GM21717 (cell line): ENCODE measurements around the gene MTF1.
"Not testable (repeated sequence)": the region's sequence is repeated elsewhere in the genome, so short reads cannot be mapped to it uniquely, and the experiment has no call there.

Source experiments
- ATAC-seq: cut with Tn5 transposase; IDR thresholded peaks from one replicate; pipeline ENCODE4 v1.9.1; 2021; ENCODE audit warnings: mild to moderate bottlenecking, moderate library complexity; ENCODE audit not compliant: unreplicated experiment

MTF1 gene

GRCh38 chr1:37859507-37860345 lies at the start of gene MTF1:
TSS of gene MTF1 (minus strand) at chr1:37859592. CDS start at chr1:37857658, 1,934 bp downstream.
- peak; percentile 87 for ATAC-seq

DNA sequence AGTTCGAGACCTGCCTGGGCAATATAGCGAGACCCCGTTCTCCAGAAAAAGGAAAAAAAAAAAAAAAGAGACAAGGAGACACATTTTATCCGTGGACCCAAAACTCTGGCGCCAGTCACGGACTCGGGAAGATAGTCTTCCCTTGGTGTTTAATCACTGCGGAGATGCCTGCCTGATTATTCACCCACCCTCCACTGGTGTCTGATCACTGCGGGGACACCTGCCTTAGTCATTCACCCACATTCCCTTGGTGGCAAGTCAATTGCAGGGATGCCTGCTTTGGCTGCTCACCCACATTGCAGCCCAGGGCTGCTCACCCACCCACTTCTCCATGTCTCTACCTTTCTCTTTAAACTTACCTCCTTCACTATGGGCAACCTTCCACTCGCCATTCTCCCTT lies 49.1 kb upstream of the MTF1 start:
- ATAC-seq, result not testable (repeated sequence)

- not testable (repeated sequence) for ATAC-seq
These were observed 48.2 kb upstream of the MTF1 start for GRCh38 chr1:37907416-37908125.

DNA sequence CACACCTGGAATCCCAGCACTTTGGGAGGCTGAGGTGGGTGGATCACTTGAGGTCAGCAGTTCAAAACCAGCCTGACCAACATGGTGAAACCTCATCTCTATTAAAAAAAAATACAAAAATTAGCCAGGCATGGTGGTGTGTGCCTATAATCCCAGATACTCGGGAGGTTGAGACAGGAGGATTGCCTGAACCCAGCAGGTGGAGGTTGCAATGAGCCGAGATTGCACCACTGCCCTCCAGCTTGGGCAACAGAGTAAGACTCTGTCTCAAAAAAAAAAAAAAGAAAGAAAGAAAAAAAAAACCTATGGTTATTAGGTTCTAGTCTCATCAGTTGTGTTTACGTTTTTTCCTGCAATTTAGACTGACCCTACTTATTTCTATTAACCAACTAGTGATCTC lies 47.2 kb upstream of the MTF1 start:
- ATAC-seq, result not testable (repeated sequence)

DNA sequence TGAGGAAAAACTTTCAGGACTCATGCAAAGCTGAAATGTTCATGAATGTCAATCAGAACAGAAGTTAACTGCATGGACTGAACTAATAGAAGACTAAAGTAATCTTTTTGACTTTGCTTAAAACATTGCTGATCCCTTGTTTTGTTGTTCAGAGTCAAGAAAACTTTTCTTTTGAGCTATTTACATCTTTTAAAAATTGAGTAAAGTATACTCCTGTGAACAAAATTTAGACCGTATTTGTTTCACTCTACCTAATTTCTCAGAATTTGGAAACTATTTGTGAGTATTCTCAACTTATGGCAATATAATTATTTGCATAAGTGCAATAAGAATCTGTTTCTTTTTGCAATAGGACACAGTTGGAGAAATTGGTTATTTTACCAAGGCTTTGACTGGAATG lies 46.3 kb upstream of the MTF1 start:
- no peak for ATAC-seq

- ATAC-seq, result not testable (repeated sequence)
These were observed 44.5 kb upstream of the MTF1 start for GRCh38 chr1:37903921-37904320.

DNA sequence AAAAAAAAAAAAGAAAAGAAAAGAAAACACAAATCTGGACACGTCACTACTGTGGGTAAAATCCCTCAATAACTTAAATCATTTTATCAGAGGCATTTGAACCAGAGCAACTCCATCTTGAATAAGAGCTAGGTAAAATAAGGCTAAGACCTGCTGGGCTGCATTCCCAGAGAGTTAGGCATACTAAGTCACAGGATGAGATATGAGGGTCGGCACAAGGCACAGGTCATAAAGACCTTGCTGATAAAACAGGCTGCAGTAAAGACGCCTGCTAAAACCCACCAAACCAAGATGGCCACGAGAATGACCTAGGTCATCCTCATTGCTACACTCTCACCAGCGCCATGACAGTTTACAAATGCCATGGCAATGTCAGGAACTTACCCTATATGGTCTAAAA lies 43.6 kb upstream of the MTF1 start:
- ATAC-seq, result no peak

DNA sequence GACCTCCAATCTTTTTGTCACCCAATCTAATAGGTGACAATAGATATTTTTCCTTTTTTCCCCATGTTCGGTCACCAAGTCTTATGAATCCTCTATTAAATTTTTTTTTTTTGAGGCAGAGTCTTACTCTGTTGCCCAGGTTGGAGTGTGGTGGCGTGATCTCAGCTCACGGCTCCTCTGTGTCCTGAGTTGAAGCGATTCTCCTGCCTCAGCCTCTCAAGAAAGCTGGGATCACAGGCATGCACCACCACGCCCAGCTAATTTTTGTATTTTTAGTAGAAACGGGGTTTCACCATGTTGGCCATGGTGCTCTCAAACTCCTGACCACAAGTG lies 42.5 kb upstream of the MTF1 start:
- peak; percentile 21 for ATAC-seq

DNA sequence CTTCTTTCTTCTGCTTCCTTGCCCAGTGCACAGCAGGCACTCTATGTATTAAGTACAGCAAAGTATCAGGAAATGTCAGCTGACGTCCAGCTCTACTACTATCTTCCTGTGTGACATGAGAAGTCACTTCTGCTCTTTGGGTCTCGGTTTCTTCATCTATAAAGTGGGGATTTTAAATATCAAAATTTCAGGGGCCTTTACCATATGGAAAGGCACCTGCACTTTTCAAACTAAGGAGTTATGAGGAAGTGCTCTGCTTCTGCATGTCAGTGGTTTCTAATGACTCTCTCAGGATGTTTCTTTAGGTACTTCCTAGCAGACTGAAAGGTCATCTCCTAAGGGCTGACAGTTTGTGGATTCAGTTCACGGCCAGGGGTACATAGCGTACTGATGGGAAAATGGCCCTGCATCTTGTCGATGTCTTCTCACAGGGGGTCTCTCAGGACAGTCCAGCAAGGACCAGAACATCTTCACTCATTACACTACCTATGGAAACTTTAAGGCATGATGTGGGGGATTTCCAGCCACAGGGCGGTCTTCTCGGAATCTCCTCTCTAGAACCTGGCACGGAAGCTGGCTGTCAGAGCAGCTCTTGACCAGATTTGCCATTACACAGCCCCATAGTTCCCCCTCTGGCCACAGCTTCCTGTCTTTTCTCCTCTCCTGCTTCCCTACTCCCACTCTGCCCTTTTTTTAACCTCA lies 42.0 kb upstream of the MTF1 start:
- ATAC-seq, result peak; percentile 80

DNA sequence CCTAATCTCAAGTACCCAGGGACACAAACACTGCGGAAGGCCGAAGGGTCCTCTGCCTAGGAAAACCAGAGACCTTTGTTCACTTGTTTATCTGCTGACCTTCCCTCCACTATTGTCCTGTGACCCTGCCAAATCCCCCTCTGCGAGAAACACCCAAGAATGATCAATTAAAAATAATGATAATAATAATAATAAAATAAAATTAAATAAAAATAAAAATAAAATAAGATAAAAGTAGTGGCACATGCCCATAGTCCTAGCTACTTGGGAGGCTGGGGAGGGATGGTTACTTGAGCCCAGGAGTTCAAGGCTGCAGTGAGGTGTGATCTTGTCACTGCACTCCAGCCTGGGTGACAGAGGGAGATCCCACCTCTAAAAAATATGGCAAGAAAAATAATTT lies 38.2 kb upstream of the MTF1 start:
- not testable (repeated sequence) for ATAC-seq

DNA sequence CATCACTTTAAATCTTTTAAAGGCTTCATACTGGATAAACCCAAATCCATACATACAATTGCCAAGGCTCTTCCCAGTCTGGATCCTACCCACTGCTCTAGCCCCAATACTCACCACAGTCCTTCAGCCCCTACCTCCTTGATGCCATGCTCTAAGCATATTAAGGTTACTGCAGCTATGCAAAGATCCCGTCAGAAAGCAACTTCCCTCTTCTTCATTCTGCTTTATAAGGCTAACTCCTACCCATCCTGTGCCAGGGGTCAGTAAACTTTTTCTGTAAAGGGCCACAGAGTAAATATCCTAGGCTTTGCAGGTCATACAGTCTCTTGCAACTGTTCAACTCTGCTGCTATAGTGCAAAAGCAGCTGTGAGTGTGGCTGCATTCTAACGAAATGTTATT lies 34.3 kb upstream of the MTF1 start:
- ATAC-seq, result no peak

- no peak for ATAC-seq
These were observed 33.0 kb upstream of the MTF1 start for GRCh38 chr1:37892151-37893047.

DNA sequence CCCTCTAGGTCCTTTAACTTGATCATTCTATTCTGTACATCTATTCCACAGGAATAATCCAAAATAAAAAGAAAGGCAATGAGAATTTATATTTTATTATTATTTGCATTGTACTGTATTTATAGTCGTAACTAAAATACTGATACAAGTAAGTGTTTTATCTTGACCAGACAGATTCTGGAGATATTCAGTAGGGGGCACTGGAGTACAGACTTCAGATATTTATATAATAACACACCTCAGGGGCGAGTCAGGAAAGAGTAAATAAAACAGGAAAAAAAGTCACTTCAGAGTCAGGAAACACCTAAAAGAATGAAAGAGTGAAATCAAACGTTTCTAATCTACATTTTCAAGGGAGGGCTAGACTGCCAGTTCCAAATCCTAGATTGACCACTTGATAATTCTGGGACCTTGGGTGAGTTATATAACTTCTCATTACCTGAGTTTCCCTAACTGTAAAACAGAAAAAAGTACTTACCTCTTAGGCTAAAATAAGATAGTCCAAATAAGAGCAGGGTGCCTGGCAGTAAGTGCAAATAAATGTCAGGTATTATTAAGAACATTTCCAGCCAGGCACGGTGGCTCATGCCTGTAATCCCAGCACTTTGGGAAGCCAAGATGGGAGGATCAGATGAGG lies 31.1 kb upstream of the MTF1 start:
- no peak for ATAC-seq

- ATAC-seq, result no peak
These were observed 28.8 kb upstream of the MTF1 start for GRCh38 chr1:37888022-37888700.

- no peak for ATAC-seq
These were observed 24.8 kb upstream of the MTF1 start for GRCh38 chr1:37884145-37884544.

GRCh38 chr1:37883671-37884070 lies 24.3 kb upstream of the MTF1 start:
- no peak for ATAC-seq

DNA sequence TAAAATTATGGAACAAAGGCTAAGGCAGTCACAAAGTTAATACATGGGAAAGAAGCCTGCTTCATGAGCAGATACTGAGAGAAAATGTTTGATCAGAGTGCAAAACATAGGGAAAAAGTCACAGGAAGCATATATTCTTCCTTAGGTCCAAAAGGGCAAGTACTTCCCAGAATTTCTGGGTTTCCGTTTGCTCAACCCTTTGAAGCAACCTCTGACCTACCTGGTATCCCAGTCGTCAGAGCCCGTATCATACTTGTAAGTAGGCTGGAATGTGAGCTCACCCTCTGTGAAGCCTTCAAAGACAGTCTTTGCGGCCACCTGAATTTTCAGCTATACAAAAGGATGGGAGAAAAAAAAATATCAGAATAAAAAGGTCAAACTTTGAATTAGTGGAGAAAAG lies 20.5 kb upstream of the MTF1 start:
- ATAC-seq, result no peak

GRCh38 chr1:37878071-37878470 lies 18.7 kb upstream of the MTF1 start:
- no peak for ATAC-seq

DNA sequence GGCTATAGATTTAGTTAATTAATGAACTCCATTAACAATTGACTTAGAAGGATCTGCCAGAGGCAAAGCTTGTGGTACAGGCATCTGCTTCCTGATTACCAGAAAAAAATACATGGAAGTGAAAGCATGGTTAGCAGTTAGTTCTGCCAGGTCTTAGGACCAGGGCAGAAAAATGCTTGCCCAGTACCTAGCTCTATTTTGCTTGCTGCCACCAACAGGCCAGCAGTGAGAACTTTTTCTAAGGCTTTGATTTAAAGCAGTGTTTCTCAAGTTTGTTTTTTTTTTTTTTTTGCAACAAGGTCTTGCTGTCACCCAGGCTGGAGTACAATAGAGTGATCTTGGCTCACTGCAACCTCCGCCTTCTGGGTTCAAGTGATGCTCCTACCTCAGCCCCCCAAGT lies 16.4 kb upstream of the MTF1 start:
- no peak for ATAC-seq

GRCh38 chr1:37872692-37873091 lies 13.3 kb upstream of the MTF1 start:
- no peak for ATAC-seq
